AG08396 (cell line): Measurements from ENCODE around the gene HPN.
"Not testable (repeated sequence)": the region's sequence is repeated elsewhere in the genome, so short reads cannot be mapped to it uniquely, and the experiment has no call there.

Source experiments
- DNase-seq: peaks from one replicate; pipeline ENCODE4 v3.0.0; 2012; ENCODE audit warnings: low spot score, mixed read lengths

HPN gene

DNA sequence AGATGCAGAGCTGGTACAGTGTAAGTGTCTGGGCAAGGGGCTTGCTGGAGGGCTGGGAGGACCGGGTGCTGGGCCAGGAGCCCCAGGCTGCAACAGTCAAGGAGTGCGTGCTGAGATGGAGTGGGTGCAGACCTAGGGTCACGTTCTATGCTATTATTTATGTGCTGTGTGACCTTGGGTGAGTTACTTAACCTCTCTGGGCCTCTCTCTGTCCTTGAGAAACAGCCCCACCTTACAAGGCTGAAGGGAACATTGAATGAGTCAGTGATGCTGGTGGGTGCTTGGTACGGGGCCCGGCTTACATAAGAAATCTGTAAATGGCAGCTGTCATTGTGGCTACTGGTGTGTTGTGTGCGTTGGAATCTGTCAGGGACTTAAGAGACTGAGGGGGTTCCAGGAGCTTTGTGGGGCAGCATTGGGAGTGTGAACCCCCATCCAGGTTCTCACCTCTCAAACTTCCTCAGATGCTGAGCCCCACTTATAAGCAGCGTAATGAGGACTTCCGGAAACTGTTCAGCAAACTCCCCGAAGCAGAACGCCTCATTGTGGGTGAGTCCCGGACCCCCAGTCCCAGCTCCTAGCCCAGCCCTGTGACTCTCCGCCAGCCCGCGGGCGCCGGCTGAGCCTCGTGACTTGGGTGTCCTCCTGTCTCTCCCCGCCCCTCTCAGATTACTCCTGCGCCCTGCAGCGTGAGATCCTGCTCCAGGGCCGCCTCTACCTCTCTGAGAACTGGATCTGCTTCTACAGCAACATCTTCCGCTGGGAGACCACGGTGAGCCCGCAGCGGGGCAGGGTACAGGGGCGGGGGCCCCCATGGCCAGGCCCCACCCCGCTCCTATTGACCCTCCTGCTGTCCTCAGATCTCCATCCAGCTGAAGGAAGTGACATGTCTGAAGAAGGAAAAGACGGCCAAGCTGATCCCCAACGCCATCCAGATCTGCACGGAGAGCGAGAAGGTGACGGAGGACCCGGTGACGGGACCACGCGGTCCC is 31.8 kb upstream of the HPN start:
- no peak for DNase-seq

DNA sequence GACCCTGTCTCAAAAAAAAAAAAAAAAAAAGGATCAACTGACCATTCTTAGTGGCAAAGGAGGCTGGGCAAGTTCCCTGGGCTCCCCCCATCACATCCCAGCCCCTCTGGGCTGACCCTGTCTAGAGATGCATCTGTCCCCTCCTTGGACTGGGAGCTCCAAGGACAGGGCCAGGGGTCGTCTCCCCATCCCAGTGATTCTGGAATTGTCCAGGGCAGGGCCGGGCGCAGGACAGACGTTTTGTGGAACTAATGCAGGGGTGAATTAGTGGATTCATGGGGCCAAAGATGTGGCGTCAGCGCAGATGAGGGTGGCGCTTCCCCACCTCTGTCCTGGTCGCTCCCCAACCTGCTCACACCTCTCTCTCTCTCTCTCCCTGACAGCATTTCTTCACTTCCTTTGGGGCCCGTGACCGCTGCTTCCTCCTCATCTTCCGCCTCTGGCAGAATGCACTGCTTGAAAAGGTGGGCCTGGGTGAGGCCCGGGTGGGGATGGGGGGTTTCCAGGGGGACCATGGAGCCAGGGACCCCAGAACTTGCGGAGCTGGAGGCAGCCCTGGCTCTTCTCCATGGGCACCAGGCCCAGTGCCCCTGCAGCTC is 30.3 kb upstream of the HPN start:
- DNase-seq, result no peak

DNA sequence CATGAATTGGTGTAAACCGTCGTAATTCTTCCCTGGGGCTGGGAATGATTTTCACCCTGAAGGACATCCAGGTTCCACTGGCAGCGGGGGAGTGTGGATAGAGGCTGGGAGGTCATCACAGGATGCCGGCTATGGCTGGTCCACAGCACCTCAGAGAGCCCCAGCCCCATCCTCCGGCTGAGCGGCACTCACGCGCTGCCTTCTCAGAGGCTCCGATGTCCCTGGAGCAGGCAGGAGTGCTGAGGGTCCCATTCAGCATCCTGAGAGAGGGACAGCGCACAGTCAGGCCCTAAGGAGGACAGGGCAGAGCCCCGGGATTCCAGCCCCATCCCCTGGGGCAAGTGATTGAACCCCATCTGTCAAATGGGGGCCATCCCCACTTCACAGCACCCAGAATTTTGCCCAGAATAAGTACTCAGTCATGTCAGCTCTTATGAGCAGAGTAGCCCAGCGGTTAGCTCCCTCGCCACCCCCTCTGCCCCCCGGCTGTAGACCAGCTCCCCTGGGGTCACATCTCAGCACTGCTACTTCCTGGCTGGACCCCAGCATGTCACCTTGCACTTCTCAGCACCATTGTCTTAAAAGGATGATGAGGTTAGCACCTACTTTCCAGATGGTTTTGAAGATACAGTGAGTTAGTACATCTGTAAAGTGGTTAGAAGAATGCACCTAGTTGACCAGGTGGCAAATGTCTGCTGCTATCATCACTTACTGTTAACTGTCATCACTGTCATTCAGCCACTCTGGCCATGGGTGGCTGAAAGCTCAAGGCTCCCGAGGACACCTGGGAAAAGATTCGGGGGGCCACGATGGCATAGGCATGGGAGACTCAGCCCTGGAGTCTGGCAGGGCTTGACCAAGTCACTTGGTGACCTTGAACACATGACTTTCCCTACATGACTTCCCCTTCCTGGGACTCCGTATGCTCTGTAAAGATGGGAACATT is 29.5 kb upstream of the HPN start:
- no peak for DNase-seq

DNA sequence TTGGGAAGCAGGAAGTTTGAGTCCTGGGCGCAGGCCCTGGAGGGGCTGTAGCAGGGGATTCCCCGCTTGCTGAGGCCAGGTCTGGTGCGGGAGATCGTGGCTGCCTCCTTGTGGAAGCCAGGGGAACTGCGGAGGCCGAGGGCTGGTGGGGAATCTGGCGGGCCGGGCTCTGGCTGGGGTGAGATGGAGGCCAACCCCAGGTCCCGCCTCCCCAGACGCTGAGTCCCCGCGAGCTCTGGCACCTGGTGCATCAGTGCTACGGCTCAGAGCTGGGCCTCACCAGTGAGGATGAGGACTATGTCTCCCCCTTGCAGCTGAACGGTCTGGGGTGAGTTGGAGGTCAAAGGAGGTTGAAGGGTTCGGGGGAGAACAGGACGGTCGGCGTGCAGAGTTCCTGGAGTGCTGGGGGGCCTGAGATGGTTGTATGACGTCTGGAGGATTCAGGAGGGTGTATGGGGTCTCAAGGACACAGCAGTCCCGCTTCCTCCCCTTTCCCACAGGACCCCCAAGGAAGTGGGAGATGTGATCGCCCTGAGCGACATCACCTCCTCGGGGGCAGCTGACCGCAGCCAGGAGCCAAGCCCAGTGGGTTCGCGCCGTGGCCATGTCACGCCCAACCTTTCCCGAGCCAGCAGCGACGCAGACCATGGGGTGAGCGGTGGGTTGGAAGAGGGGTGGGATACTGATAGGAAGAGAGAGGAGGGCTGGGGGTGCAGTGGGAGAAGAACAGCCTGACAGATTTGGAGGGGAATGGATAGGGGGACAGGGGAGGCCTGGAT is 28.3 kb upstream of the HPN start:
- DNase-seq, result peak; percentile 88

DNA sequence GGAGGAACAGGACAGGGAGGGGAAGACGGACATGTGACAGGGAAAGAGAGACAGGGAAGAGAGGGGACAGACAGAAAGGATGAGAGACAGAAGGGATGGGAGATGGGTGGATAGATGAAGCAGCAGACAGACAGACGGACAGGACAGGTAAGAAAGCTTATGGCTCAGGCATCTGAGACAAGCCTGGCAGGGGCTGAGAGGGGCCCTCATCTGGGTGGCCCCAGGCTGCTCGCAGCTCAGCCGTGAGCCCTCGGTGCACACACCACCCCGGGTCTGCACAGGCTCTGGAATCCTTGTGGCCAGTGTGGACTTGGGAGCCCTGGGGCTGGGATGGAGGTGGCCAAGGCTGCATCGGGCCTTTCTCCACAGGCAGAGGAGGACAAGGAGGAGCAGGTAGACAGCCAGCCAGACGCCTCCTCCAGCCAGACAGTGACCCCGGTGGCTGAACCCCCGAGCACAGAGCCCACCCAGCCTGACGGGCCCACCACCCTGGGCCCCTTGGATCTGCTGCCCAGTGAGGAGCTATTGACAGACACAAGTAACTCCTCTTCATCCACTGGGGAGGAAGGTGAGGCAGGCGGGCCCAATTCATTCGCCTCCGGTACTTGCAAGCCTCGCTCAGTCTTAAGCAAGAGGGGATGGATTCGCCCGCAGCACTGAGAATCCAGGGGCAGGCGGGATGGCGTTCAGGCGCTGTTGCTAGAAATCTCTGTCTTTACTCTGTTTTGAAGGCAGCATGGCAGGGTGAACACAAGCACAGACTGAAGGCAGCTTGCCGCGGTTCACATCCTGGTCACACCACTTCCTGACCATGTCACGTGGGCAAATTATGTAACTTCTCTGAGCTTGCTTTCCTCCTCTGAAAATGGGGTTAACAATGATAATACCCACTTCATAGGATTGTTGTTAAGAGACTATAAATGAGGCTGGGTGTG is 27.4 kb upstream of the HPN start:
- no peak for DNase-seq

DNA sequence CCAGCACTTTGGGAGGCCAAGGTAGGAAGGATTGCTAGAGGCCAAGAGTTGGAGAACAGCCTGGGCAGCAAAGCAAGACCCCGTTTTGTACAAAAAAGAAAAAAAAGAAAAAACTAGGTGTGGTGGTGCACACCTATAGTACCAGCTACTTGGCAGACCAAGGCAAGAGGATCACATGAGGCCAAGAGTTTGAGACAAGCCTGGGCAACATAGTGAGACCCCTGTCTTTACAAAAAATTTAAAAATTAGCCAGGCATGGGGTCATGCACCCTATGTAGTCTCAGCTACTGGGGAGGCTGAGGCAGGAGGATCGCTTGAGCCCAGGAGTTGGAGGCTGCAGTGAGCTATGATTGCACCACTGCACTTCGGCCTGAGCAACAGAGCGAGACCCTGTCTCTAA is 26.7 kb upstream of the HPN start:
- DNase-seq, result not testable (repeated sequence)

DNA sequence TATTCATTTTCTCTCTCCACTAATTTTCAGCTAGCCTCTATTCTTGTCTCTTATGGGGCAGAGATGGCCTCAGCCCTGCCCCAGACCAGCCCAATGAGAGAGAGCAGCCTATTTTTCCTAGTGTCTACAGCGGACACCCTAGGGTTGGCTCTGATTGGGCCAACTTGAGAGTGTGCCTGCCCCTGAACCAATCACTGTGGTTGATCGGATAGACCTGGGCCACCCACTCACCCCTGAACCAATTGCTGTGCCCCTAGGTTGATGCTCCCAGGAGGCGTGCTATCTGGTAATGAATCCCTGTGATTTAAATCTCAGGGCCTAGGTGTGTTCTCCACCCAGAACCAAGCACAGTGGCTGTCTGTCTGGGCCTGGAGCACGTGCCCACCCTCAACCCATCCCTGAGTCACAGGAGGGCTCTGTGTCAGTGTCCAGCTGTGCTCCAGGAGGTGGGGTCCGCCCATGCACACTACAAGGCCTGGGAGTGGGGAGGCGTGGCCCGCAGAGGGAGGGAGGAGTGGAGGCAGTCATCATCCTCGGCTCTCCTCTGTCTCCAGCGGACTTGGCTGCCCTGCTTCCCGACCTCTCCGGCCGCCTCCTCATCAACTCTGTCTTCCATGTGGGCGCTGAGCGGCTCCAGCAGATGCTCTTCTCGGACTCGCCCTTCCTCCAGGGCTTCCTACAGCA is 26.1 kb upstream of the HPN start:
- peak; percentile 83 for DNase-seq

DNA sequence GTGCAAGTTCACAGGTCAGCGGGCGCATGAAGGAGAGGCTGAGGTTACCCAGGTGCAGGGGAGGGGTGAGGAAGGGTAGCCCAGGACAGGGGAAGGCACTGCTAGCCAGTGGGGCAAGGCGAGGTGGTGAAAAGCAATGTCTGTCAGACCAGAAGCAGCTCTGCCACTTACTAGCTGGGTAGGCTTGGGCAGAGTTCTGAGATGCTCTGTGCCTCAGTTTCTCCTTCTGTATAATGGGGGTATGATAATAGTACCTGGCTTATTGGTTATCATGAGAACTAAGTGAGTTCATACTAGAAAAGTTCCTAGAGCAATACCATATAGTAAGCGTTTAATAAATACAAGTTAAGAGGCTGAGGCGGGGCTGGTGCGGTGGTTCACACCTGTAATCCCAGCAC is 25.6 kb upstream of the HPN start:
- DNase-seq, result no peak

DNA sequence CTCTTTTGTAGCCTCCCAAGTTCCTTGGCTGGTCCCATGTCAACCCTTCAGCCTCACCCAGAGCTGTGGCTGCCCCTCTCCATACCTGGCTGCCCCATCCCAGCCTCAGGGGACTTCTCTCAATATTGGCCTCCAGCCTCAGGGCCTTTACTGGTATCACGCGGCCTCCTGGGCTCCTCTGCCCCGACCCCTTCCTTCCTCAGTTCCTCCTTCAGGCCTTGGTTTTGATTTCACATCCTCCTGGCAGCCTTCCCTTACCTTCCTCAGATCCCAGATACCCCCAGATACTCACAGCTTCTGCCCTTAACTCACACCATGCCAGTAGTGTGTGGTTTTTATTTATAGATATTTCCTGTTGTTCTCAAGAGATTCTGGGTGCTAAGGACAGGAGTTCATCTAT is 24.0 kb upstream of the HPN start:
- DNase-seq, result no peak

DNA sequence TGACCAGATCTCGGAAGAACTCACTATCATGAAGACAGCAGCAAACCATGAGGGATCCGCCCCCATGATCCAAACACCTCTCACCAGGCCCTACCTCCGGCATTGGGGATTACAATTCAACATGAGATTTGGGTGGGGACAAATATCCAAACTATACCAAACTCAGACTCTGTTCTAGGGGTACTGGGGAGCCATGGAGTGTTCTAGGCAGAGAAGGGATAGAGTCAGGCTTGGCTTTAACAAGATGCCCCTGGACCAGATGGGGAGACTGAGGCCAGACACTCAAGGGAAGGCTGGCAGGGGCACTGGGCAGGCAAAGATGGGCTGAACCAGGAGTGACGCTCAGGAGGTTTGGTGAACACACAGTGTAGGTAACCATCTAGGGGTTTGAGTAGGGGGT is 23.1 kb upstream of the HPN start:
- DNase-seq, result no peak

DNA sequence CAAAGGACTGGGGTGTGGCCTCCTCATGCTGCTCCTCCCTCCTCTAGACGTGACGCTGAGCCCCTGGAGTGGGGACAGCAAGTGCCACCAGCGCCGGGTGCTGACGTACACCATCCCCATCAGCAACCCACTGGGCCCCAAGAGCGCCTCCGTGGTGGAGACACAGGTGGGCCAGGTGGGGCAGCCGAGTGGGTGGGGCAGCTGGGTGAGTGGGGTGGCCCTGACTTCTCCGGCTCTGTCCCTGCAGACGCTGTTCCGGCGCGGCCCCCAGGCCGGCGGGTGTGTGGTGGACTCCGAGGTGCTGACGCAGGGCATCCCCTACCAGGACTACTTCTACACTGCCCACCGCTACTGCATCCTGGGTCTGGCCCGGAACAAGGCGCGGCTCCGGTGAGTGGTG is 22.4 kb upstream of the HPN start:
- no peak for DNase-seq

DNA sequence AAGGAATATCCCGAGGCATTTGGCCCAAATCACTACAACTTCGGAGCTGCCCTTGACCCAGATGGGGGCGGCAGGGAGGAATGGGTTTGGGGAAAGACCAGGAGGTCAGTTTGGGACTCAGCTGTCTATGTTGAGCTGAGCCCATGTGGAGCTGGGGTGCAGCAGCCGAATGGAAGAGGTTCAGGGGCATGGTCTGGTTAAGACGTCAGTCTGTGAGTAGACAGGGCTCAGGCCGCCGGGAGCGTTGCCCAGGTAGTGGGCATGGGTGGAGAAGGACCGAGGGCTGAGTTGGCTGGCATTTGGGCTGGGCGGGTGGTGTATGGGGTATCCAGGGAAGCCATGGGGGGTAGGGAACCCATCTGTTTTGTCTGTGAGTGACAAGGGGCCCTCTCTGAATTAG is 20.5 kb upstream of the HPN start:
- no peak for DNase-seq

DNA sequence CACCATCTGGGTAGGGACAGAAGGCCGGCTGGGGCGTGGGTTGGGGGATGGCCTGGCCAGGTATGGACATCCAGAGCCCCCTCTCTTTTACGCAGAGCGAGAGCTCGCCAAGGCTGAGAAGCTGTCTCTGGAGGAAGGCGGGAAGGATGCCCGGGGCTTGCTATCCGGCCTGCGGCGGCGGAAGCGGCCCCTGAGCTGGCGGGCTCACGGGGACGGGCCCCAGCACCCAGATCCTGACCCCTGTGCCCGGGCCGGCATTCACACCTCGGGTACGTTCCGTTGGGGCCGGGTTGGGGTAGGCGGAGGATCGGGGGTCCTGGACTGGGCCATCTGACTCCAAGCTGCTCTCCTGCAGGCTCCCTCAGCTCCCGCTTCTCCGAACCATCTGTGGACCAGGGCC is 19.9 kb upstream of the HPN start:
- DNase-seq, result no peak

DNA sequence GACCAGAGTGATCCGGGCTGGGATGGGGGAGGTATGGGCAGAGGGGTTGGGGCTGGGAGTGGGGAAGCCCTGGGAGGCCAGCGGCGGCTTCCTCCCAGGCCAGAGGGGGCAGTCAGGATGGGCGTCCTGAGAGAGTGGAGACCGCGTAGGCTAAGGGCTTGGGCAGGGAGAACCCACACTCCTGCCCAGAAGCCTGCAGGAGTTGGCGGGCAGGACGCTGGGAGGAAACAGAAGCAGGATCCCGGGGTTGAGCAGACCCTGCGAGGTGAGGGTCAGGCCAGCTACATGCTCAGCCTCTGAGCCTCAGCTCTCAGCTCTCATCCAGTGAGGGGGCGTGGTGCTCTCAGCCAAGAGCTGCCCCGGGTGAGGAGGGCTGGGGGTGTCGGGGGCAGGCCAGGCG is 19.1 kb upstream of the HPN start:
- DNase-seq, result no peak

DNA sequence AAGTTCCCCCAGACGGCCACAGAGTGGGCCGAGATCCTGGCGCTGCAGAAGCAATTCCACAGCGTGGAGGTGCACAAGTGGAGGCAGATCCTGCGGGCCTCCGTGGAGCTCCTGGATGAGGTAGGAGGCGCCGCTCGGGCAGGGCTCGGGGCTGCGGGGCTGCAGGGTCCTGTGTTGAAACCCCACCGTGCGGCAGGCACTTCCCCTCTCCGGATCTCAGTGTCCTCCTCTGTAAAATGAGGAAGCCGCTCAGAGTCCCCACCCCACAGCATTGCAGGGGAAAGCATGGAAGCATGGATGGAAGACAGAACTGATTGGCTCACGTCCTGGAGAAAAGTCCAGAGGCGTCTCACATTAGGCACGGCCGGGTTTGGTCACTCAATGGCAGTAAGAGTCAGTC is 18.1 kb upstream of the HPN start:
- no peak for DNase-seq

DNA sequence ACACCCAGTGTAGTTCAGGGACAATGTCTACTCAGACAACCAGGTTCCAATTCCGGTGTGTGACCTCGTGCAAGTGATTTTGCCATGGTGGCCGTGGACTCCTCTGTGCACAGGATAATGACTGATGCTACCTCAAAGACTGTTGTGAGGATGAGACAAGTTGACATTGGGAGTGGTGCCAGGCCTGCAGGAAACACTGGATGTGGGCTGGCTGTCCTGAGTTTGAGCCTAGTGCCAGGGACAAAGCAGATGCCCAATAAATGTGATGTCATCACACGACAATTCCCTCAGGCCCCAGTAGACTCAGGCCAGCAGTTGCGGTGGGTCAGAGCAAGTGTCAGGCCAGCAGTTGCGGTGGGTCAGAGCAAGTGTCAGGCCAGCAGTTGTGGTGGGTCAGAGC is 17.4 kb upstream of the HPN start:
- no peak for DNase-seq

DNA sequence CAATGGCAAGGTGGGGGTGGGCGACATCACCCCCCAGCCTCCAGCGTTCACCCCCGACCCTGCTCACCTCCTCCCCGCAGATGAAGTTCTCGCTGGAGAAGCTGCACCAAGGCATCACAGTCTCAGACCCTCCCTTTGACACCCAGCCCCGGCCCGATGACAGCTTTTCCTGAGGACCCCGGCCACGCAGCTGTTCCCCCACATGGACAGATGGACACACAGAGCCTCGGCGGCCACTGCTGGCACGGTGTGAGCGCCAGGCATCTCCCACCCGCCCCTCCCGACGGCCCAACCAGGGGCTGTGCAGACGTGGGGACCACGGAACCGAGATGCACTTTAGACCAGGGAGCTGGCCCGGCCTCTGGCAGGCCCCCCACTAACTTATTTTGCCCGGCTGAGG is 15.6 kb upstream of the HPN start:
- no peak for DNase-seq

DNA sequence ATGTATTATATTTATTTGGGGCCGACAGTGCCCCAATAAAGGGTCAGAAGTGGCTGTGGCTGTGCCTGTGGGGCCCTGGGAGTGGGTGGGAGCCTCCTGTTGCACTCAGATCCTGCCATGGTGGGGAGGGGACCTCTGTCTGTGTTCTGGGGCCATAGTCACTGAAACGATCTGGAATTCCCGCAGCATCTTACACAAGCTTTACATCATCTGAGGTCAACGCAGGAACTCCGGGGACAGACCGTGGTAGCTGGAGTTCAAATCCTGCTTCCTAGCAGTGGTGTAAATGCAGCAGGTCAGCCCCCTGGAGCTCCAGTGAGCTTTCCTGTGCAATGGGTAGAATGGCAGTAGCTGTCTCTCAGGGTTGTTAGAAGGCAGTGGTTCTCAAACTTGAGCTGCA is 15.1 kb upstream of the HPN start:
- DNase-seq, result no peak

DNA sequence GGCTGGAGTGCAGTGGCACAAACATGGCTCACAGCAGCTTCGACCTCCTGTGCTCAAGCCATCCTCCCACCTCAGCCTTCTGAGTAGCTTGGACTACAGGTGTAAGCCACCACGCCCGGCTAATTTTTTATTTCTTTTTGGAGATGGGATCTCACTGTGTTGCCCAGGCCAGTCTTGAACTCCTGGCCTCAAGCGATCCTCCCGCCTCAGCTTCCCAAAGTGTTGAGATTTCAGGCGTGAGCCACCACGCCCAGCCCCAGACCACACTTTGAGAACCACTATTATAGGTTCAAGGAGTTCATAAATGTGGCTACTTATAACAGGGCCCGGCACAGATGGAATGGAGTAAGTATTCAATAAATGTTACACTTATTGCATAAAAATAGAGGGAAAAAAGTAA is 14.5 kb upstream of the HPN start:
- DNase-seq, result no peak
